EL (cell line): Measurements from ENCODE around the gene PPP4C.
"Not testable (repeated sequence)": the region's sequence is repeated elsewhere in the genome, so short reads cannot be mapped to it uniquely, and the experiment has no call there.

ENCODE experiments used
- DNase-seq: peaks from one replicate; pipeline ENCODE4 v3.0.0-alpha.2; 2016

Gene PPP4C

GRCh38 chr16:30075503-30076275 is at the start of gene PPP4C:
Gene PPP4C, plus strand, starts transcription at chr16:30075994. Its CDS starts 384 bp downstream, at chr16:30076378.
- DNase-seq: peak; percentile 91

- DNase-seq: no peak
These were observed 49.3 kb upstream of the PPP4C start for GRCh38 chr16:30026449-30026848.

GRCh38 chr16:30027588-30028437 is 48.0 kb upstream of the PPP4C start:
- DNase-seq: no peak

- DNase-seq: no peak
These were observed 47.2 kb upstream of the PPP4C start for GRCh38 chr16:30028438-30029076.

GRCh38 chr16:30030011-30030685 is 45.6 kb upstream of the PPP4C start:
- no peak for DNase-seq

- no peak for DNase-seq
These were observed 44.9 kb upstream of the PPP4C start, which contains the start of gene TLCD3B for GRCh38 chr16:30030841-30031413. Gene TLCD3B, minus strand, starts transcription at chr16:30031271. Its CDS starts 744 bp downstream, at chr16:30030527.

GRCh38 chr16:30031477-30031918 is 44.3 kb upstream of the PPP4C start:
- DNase-seq: no peak

GRCh38 chr16:30032083-30032819 is 43.5 kb upstream of the PPP4C start:
- peak; percentile 69 for DNase-seq

- DNase-seq: no peak
These were observed 42.5 kb upstream of the PPP4C start for GRCh38 chr16:30033270-30033669.

- no peak for DNase-seq
These were observed 35.6 kb upstream of the PPP4C start for GRCh38 chr16:30040221-30040620.

- DNase-seq: not testable (repeated sequence)
These were observed 35.1 kb upstream of the PPP4C start for GRCh38 chr16:30040690-30041089.

GRCh38 chr16:30041841-30042240 is 34.0 kb upstream of the PPP4C start:
- peak; percentile 49 for DNase-seq

- no peak for DNase-seq
These were observed 29.6 kb upstream of the PPP4C start for GRCh38 chr16:30046178-30046577.

GRCh38 chr16:30046588-30046987 is 29.2 kb upstream of the PPP4C start:
- no peak for DNase-seq

- no peak for DNase-seq
These were observed 25.9 kb upstream of the PPP4C start for GRCh38 chr16:30049871-30050270.

- peak; percentile 82 for DNase-seq
These were observed 24.3 kb upstream of the PPP4C start for GRCh38 chr16:30051518-30051917.

GRCh38 chr16:30052671-30053372 is 23.0 kb upstream of the PPP4C start:
- peak; percentile 92 for DNase-seq

GRCh38 chr16:30053376-30054015 is 22.3 kb upstream of the PPP4C start:
- DNase-seq: peak; percentile 88

- DNase-seq: peak; percentile 50
These were observed 21.3 kb upstream of the PPP4C start for GRCh38 chr16:30054451-30054850.

- DNase-seq: no peak
These were observed 20.7 kb upstream of the PPP4C start for GRCh38 chr16:30054959-30055553.
